Left ventricle myocardium inferior (tissue), 1 donor: Measurements from ENCODE around the gene VSX1. TPM values are rescaled to one million over a fixed set of nuclear protein-coding genes. Genes with fewer than 3 reads are reported as not detected.

ENCODE experiments used
- DNase-seq: peaks from one replicate; pipeline ENCODE4 v3.0.0-alpha.2; 2020
- H3K27ac ChIP-seq: fragments of 200-600 bp; replicated peaks from 2 replicates; pipeline ENCODE4 v1.8.0; 2021
- H3K27me3 ChIP-seq: fragments of 200-600 bp; 2 replicates; pipeline ENCODE4 v1.8.0; 2021; ENCODE audit warnings: low read depth
- H3K36me3 ChIP-seq: fragments of 200-600 bp; 2 replicates; pipeline ENCODE4 v1.8.0; 2021
- H3K4me1 ChIP-seq: fragments of 200-600 bp; 2 replicates; pipeline ENCODE4 v1.8.0; 2021
- H3K4me3 ChIP-seq: fragments of 200-600 bp; 2 replicates; pipeline ENCODE4 v1.8.0; 2021; ENCODE audit warnings: mild to moderate bottlenecking, moderate library complexity
- H3K9me3 ChIP-seq: fragments of 200-600 bp; replicated peaks from 2 replicates; pipeline ENCODE4 v1.8.0; 2021
- intact Hi-C: fragments of 100-400 bp; cut with micrococcal nuclease; formaldehyde crosslinking; loops from one replicate; pipeline ENCODE4 v1.11.0; 2022
- total RNA-seq: library from RNA; stranded (reverse); fragmentation: NEBNext Ultra II Directional; extraction: Animal tissue kit (Norgen Biotek cat#: 25700); gene quantifications from one replicate; pipeline ENCODE4 v1.2.1, GENCODE V29; 2021
- TF ChIP-seq, protein P1 (sequence below): fragments of 200-600 bp; IDR thresholded peaks from 2 replicates; pipeline ENCODE4 v1.8.0; 2021; ENCODE audit warnings: antibody characterized with exemption, mild to moderate bottlenecking, borderline replicate concordance
- donor health status: DM: no; HTN: yes; CAD: no; lungs with severe emphysema.

Gene VSX1
- total RNA-seq, 1 donor from 2014 or later = 0.33 TPM

DNA sequence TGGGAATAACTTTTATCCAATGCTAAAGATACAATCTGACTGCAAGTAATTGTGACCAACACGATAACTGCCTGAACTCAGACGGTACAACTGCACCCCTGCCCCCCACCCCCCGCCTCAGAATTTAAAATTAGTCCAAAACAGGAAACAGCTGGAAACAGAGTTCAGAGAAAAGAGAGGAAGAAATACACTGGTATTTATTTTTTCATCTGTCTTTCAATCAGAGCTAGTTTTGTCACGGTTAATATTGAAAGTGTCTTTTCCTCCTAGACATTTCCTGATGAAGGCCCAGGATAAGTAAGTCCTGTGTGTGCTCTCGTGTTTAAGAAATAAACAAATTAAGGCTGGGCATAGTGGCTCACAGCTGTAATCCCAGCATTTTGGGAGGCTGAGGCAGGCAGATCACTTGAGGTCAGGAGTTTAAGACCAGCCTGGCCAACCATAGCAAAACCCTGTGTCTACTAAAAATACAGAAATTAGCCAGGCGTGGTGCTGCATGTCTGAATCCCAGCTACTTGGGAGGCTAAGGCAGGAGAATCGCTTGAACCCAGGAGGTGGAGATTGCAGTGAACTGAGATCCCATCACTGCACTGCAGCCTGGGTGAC lies 45.5 kb downstream of the VSX1 start:
- H3K36me3 ChIP-seq = no peaks in the 10 kb centered on the region
- DNase-seq = no peak
- TF ChIP-seq, protein P1, sequence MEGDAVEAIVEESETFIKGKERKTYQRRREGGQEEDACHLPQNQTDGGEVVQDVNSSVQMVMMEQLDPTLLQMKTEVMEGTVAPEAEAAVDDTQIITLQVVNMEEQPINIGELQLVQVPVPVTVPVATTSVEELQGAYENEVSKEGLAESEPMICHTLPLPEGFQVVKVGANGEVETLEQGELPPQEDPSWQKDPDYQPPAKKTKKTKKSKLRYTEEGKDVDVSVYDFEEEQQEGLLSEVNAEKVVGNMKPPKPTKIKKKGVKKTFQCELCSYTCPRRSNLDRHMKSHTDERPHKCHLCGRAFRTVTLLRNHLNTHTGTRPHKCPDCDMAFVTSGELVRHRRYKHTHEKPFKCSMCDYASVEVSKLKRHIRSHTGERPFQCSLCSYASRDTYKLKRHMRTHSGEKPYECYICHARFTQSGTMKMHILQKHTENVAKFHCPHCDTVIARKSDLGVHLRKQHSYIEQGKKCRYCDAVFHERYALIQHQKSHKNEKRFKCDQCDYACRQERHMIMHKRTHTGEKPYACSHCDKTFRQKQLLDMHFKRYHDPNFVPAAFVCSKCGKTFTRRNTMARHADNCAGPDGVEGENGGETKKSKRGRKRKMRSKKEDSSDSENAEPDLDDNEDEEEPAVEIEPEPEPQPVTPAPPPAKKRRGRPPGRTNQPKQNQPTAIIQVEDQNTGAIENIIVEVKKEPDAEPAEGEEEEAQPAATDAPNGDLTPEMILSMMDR = no peak
- no peaks in the 10 kb centered on the region for H3K27me3 ChIP-seq
- intact Hi-C loops = no loop called here
- peak overlapping the region; percentile 98 for H3K27ac ChIP-seq
- H3K4me1 ChIP-seq = peaks cover 100% of the 10 kb centered on the region
- H3K4me3 ChIP-seq = peak overlapping the region; percentile 1
- H3K9me3 ChIP-seq = no peaks in the 10 kb centered on the region

DNA sequence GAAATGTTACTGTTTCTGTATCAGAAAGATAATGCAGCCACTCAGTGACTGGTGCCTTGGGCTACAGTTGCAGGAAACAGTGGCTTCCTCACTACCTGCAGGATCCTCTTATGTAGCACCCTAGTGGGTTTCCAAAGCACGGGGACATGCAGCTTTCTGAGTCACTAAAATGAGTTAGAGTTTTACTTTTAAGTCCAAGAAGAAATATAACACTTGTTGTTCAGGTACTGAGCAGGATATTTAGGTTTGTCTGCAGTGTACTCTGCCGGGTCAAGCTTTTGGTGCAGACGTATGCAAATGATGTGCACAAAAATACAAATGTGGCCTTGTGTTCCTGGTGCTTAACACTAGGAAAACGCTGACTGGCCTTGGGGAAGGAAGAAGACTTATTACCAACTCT lies 46.0 kb downstream of the VSX1 start:
- no peak for DNase-seq
- Histone ChIP-seq H3K27me3 (no peaks in the 10 kb centered on the region), H3K9me3 (no peaks in the 10 kb centered on the region), H3K27ac (peak overlapping the region; percentile 98), H3K36me3 (no peaks in the 10 kb centered on the region), H3K4me1 (peaks cover 100% of the 10 kb centered on the region), H3K4me3 (peak overlapping the region; percentile 1)
- TF ChIP-seq, protein P1 = no peak
- intact Hi-C loops = no loop called here

DNA sequence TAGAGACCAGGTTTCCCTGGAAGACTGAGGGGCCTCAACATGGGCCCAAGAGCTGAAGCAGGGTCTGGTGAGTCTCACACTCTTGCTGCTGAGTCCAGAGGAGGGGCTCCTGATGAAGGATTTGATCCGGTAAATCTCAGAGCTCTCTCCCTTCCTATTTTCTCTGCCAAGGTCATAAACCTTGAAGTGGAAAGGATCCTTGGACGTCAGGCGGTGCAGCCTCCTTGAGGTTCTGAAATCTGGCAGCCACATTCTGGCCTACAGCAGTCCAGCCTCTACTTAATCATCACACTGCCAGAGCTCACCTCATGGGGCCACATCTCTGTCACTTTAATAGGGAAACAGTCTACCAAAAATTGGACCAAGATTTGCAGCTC lies 48.0 kb downstream of the VSX1 start:
- H3K27ac ChIP-seq = peak overlapping the region; percentile 98
- TF ChIP-seq, protein P1 = no peak
- H3K9me3 ChIP-seq = no peaks in the 10 kb centered on the region
- peaks cover 18% of the 10 kb centered on the region for H3K36me3 ChIP-seq
- H3K27me3 ChIP-seq = no peaks in the 10 kb centered on the region
- peaks cover 92% of the 10 kb centered on the region for H3K4me1 ChIP-seq
- no peak for DNase-seq
- intact Hi-C loops = no loop called here
- no peak overlapping the region for H3K4me3 ChIP-seq

DNA sequence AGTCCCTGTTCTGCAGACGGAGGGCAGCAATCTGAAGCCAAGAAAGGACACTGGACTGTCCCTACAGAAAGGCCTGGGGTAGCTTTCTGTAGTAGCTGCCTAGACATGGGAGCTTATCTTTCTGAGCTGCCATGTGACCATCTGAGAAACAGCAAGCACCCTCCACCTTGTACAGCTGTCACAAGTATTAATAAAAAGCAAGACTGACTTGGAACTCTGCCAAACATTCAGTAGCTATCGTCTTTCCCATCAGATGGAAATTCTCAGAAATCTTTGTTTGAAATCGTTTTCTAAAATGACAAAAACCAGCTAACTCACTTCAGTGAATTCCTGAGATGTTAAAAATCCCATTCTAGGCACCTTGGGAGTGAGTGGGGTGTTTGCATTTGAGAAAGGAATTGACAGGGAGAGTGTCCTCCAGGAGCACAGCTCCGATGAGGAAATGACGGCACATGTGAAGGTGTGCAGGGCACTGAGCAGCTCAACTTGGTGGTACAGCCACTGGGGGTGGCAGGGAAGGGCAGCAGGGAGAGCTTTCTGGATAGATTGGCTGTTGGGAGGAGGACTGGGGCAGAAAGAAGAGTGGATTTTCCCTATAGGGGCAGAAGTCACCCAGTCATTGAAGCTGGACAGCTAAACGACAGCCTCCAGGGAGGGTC lies 48.5 kb downstream of the VSX1 start:
- Histone ChIP-seq H3K4me3 (peak overlapping the region; percentile 22), H3K27ac (peak overlapping the region; percentile 98), H3K4me1 (peaks cover 87% of the 10 kb centered on the region), H3K36me3 (peaks cover 23% of the 10 kb centered on the region), H3K9me3 (no peaks in the 10 kb centered on the region), H3K27me3 (no peaks in the 10 kb centered on the region)
- TF ChIP-seq, protein P1 = no peak
- intact Hi-C loops = no loop called here
- no peak for DNase-seq

DNA sequence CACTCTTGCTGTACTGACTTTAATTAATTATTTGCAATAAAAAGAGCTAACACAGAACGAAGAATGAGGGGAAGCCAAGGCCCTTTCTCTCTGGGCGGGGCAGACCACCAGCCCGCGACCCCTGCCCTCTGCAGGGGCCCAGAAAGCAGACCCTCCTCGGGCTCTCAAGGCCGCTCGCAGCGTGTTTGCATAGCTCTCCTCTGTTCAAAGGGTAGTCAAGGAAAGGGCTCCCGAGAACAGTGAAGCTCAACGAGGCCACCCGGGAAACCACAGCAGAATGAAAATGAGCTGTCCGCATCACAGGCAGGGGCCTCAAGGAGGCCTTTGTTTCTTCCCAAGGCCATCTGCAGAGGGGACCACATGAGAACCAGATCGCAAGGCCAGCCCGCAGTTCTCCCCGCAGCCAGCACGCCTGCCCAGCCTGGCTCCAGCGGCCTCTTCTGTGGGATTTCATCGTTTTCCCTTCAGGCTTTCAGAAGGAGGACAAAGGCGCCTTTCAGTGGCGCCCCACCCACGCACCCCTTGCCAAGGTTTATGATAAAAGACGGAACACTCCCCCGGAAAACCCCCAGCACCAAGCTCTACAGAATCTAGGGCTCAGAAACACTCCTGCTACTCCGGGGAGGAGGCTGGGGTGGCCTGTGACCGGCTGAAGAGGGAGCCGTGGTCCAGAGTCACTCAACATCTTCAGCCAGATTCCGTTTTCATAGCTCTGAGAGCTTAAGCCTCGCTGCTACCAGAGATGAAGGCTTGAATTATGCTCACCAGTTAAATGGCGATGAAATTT lies 49.3 kb downstream of the VSX1 start:
- H3K36me3 ChIP-seq = peaks cover 25% of the 10 kb centered on the region
- peaks cover 82% of the 10 kb centered on the region for H3K4me1 ChIP-seq
- H3K27me3 ChIP-seq = no peaks in the 10 kb centered on the region
- intact Hi-C loops = no loop called here
- TF ChIP-seq, protein P1 = peak; percentile 20
- H3K9me3 ChIP-seq = no peaks in the 10 kb centered on the region
- DNase-seq = peak; percentile 71
- peak overlapping the region; percentile 22 for H3K4me3 ChIP-seq
- peak overlapping the region; percentile 98 for H3K27ac ChIP-seq
